Neural progenitor cell (in vitro differentiated cells): ENCODE data around the gene MIER2. TPM values are rescaled to one million over a fixed set of nuclear protein-coding genes. Genes with fewer than 3 reads are reported as not detected.

Experiments
- DNase-seq: peaks from one replicate; pipeline ENCODE4 v3.0.0-alpha.2; 2016; ENCODE audit warnings: low spot score
- H2AFZ ChIP-seq: fragments of 200-600 bp; sonication (generic); replicated peaks from 2 replicates; pipeline ENCODE4 v1.6.1; 2016; ENCODE audit warnings: antibody characterized with exemption
- H3F3A ChIP-seq: fragments of 200-600 bp; sonication (generic); 2 replicates; pipeline ENCODE4 v1.6.1; 2016; ENCODE audit warnings: antibody characterized with exemption, low read depth
- H3K27ac ChIP-seq: fragments of 200-600 bp; sonication (generic); 2 replicates; pipeline ENCODE4 v1.5.1; 2016; ENCODE audit warnings: mild to moderate bottlenecking
- H3K27me3 ChIP-seq: fragments of 200-600 bp; sonication (generic); 2 replicates; pipeline ENCODE4 v1.6.1; 2016; ENCODE audit warnings: mild to moderate bottlenecking, moderate library complexity
- H3K36me3 ChIP-seq: fragments of 200-600 bp; sonication (generic); 2 replicates; pipeline ENCODE4 v1.5.1; 2016
- H3K4me1 ChIP-seq: fragments of 200-600 bp; sonication (generic); 2 replicates; pipeline ENCODE4 v1.6.1; 2016; ENCODE audit warnings: mixed run types
- H3K4me2 ChIP-seq: fragments of 200-600 bp; sonication (generic); 2 replicates; pipeline ENCODE4 v1.6.1; 2016
- H3K4me3 ChIP-seq: fragments of 200-600 bp; sonication (generic); 2 replicates; pipeline ENCODE4 v1.5.1; 2016
- H3K79me2 ChIP-seq: fragments of 200-600 bp; sonication (generic); 2 replicates; pipeline ENCODE4 v1.6.1; 2016; ENCODE audit warnings: low read depth
- H3K9ac ChIP-seq: fragments of 200-600 bp; sonication (generic); 2 replicates; pipeline ENCODE4 v1.6.1; 2016
- H3K9me3 ChIP-seq: fragments of 200-600 bp; sonication (generic); 2 replicates; pipeline ENCODE4 v1.5.1; 2016; ENCODE audit warnings: low read depth
- H4K20me1 ChIP-seq: fragments of 200-600 bp; sonication (generic); 2 replicates; pipeline ENCODE4 v1.6.1; 2016; ENCODE audit warnings: low read depth
- H3K27ac Mint-ChIP-seq: 3 replicates; pipeline ENCODE4 v1.8.0; 2021; ENCODE audit warnings: mixed read lengths
- H3K27me3 Mint-ChIP-seq: 2 replicates; pipeline ENCODE4 v1.8.0; 2022; ENCODE audit warnings: low read depth, mild to moderate bottlenecking, inconsistent platforms, moderate library complexity, mixed read lengths; ENCODE audit not compliant: insufficient read depth
- H3K36me3 Mint-ChIP-seq: 3 replicates; pipeline ENCODE4 v1.8.0; 2021; ENCODE audit warnings: mixed read lengths
- H3K4me1 Mint-ChIP-seq: 3 replicates; pipeline ENCODE4 v1.8.0; 2021; ENCODE audit warnings: mixed read lengths
- H3K4me3 Mint-ChIP-seq: 3 replicates; pipeline ENCODE4 v1.8.0; 2021; ENCODE audit warnings: mild to moderate bottlenecking, moderate library complexity, mixed read lengths
- H3K9me3 Mint-ChIP-seq: 3 replicates; pipeline ENCODE4 v1.8.0; 2020; ENCODE audit warnings: mixed read lengths
- CTCF ChIP-seq: fragments of 200-600 bp; sonication (generic); IDR thresholded peaks from 2 replicates; pipeline ENCODE4 v1.5.1; 2017; ENCODE audit warnings: antibody characterized with exemption, mild to moderate bottlenecking
- EZH2 ChIP-seq: fragments of 200-600 bp; sonication (generic); IDR thresholded peaks from 2 replicates; pipeline ENCODE4 v1.6.1; 2017; ENCODE audit warnings: antibody characterized with exemption, mild to moderate bottlenecking, moderate library complexity
- EZH2phosphoT487 ChIP-seq: fragments of 200-600 bp; sonication (generic); IDR thresholded peaks from 2 replicates; pipeline ENCODE4 v1.6.1; 2017; ENCODE audit warnings: antibody characterized with exemption
- total RNA-seq: library from RNA; depleted of rRNA; stranded (reverse); fragments of >200 nt; gene quantifications from 2 replicates; pipeline ENCODE4 v1.2.3, GENCODE V29; 2015; ENCODE audit warnings: low replicate concordance

MIER2 gene
- total RNA-seq, 1 donor from 2014 or later: 12.9 TPM

- Histone ChIP-seq H3F3A (no peaks in the 10 kb centered on the region), H3K27ac (no peak overlapping the region), H3K79me2 (peaks cover 86% of the 10 kb centered on the region), H2AFZ (no peak overlapping the region), H3K4me1 (no peaks in the 10 kb centered on the region), H3K27me3 (no peaks in the 10 kb centered on the region), H3K36me3 (no peaks in the 10 kb centered on the region), H3K4me2 (no peak overlapping the region), H3K9me3 (no peaks in the 10 kb centered on the region), H3K4me3 (no peak overlapping the region), H3K9ac (no peak overlapping the region), H4K20me1 (peaks cover 58% of the 10 kb centered on the region)
- Mint-ChIP-seq H3K27ac (no peak overlapping the region), H3K36me3 (peaks cover 57% of the 10 kb centered on the region), H3K9me3 (peaks cover 35% of the 10 kb centered on the region), H3K4me1 (peaks cover 5% of the 10 kb centered on the region), H3K27me3 (no peaks in the 10 kb centered on the region), H3K4me3 (no peak overlapping the region)
- DNase-seq: no peak
- TF ChIP-seq EZH2phosphoT487: no peak
- TF ChIP-seq CTCF: no peak
- TF ChIP-seq EZH2: no peak
Observed at GRCh38 chr19:336067-336614, 8.5 kb downstream of the MIER2 start.

GRCh38 chr19:335486-336066 lies 9.0 kb downstream of the MIER2 start:
- TF ChIP-seq EZH2: no peak
- no peak for TF ChIP-seq EZH2phosphoT487
- no peak for TF ChIP-seq CTCF
- H3K4me3 Mint-ChIP-seq: no peak overlapping the region
- Histone ChIP-seq H3K4me1 (no peaks in the 10 kb centered on the region), H2AFZ (no peak overlapping the region), H3K27me3 (no peaks in the 10 kb centered on the region), H3K27ac (no peak overlapping the region), H3K79me2 (peaks cover 86% of the 10 kb centered on the region), H3K9me3 (no peaks in the 10 kb centered on the region), H4K20me1 (peaks cover 52% of the 10 kb centered on the region), H3F3A (no peaks in the 10 kb centered on the region), H3K4me2 (no peak overlapping the region), H3K36me3 (peaks cover 2% of the 10 kb centered on the region), H3K9ac (no peak overlapping the region), H3K4me3 (no peak overlapping the region)
- DNase-seq: no peak
- H3K36me3 Mint-ChIP-seq: peaks cover 58% of the 10 kb centered on the region
- H3K4me1 Mint-ChIP-seq: peaks cover 3% of the 10 kb centered on the region
- no peak overlapping the region for H3K27ac Mint-ChIP-seq
- peaks cover 37% of the 10 kb centered on the region for H3K9me3 Mint-ChIP-seq
- H3K27me3 Mint-ChIP-seq: no peaks in the 10 kb centered on the region

- no peaks in the 10 kb centered on the region for H3K4me1 Mint-ChIP-seq
Observed at GRCh38 chr19:335072-335471, 9.5 kb downstream of the MIER2 start.

More at GRCh38 chr19:335072-335471, 9.5 kb downstream of the MIER2 start:
- H3K79me2 ChIP-seq: peaks cover 84% of the 10 kb centered on the region
- no peaks in the 10 kb centered on the region for H3K27me3 ChIP-seq
- TF ChIP-seq EZH2phosphoT487 (no peak), EZH2 (no peak), CTCF (no peak)
- no peak for DNase-seq
- no peak overlapping the region for H2AFZ ChIP-seq
- Mint-ChIP-seq H3K9me3 (peaks cover 33% of the 10 kb centered on the region), H3K27me3 (no peaks in the 10 kb centered on the region), H3K4me3 (no peak overlapping the region), H3K27ac (no peak overlapping the region), H3K36me3 (peaks cover 56% of the 10 kb centered on the region)
- H3K4me1 ChIP-seq: no peaks in the 10 kb centered on the region
- H3K9ac ChIP-seq: no peak overlapping the region
- H3K4me2 ChIP-seq: no peak overlapping the region
- H3F3A ChIP-seq: no peaks in the 10 kb centered on the region
- peaks cover 5% of the 10 kb centered on the region for H3K36me3 ChIP-seq
- peaks cover 47% of the 10 kb centered on the region for H4K20me1 ChIP-seq
- no peak overlapping the region for H3K27ac ChIP-seq
- no peak overlapping the region for H3K4me3 ChIP-seq
- H3K9me3 ChIP-seq: no peaks in the 10 kb centered on the region
